NB4 (cell line): ENCODE data around the gene PAK6.

Source experiments
- DNase-seq: peaks from one replicate; pipeline ENCODE4 v3.0.0; 2010; ENCODE audit warnings: low read depth
- H3K4me3 ChIP-seq: one replicate; pipeline ENCODE4 v1.5.1; 2011; ENCODE audit warnings: mild to moderate bottlenecking, low read depth, low read length, moderate library complexity
- MAX ChIP-seq: IDR thresholded peaks from 2 replicates; pipeline ENCODE4 v1.6.1; 2011; ENCODE audit warnings: low read depth, low read length
- MYC ChIP-seq: IDR thresholded peaks from 2 replicates; pipeline ENCODE4 v1.6.1; 2011; ENCODE audit warnings: low read depth, low read length
- POLR2A ChIP-seq: IDR thresholded peaks from 2 replicates; pipeline ENCODE4 v1.6.1; 2011; ENCODE audit warnings: mild to moderate bottlenecking; ENCODE audit not compliant: insufficient read length; ENCODE audit errors: extremely low read depth
- TF ChIP-seq, protein P1 (sequence below): IDR thresholded peaks from one replicate; pipeline ENCODE4 v1.5.1; 2012; ENCODE audit warnings: low read depth, low read length

PAK6 gene

DNA sequence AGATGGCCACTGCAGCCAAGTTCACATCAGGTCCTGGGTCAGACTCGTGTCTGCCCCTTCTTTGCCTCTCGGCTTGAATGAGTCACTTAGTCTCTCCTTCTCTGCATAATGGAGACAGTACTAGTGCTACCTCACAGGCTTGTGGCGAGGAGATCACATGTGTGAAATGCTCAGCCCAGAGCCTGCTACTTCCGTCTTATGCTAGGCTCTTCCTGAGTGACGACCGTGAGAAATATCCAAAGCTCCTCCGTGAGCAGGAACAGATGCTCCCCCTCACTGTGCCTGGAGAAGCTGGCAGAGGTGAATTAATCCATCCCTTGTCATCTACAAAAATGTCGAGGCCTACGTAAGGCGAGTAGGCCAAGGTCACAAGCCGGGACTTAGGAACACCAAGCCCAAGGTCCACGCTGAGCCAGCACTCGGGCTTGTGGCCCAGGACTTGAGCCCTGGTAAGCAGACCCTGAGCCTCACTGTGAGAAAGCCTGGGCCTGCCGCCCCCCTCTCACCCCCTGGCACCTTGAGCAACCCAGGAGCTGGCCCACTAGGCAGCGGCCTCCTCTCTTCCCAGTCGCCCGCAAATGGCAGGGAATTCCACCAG, 17.9 kb downstream of the PAK6 start:
- DNase-seq, result no peak
- TF ChIP-seq, protein P1, sequence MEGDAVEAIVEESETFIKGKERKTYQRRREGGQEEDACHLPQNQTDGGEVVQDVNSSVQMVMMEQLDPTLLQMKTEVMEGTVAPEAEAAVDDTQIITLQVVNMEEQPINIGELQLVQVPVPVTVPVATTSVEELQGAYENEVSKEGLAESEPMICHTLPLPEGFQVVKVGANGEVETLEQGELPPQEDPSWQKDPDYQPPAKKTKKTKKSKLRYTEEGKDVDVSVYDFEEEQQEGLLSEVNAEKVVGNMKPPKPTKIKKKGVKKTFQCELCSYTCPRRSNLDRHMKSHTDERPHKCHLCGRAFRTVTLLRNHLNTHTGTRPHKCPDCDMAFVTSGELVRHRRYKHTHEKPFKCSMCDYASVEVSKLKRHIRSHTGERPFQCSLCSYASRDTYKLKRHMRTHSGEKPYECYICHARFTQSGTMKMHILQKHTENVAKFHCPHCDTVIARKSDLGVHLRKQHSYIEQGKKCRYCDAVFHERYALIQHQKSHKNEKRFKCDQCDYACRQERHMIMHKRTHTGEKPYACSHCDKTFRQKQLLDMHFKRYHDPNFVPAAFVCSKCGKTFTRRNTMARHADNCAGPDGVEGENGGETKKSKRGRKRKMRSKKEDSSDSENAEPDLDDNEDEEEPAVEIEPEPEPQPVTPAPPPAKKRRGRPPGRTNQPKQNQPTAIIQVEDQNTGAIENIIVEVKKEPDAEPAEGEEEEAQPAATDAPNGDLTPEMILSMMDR, result no peak
- no peak for TF ChIP-seq POLR2A
- TF ChIP-seq MYC, result no peak
- no peak for TF ChIP-seq MAX
- H3K4me3 ChIP-seq, result no peak overlapping the region

DNA sequence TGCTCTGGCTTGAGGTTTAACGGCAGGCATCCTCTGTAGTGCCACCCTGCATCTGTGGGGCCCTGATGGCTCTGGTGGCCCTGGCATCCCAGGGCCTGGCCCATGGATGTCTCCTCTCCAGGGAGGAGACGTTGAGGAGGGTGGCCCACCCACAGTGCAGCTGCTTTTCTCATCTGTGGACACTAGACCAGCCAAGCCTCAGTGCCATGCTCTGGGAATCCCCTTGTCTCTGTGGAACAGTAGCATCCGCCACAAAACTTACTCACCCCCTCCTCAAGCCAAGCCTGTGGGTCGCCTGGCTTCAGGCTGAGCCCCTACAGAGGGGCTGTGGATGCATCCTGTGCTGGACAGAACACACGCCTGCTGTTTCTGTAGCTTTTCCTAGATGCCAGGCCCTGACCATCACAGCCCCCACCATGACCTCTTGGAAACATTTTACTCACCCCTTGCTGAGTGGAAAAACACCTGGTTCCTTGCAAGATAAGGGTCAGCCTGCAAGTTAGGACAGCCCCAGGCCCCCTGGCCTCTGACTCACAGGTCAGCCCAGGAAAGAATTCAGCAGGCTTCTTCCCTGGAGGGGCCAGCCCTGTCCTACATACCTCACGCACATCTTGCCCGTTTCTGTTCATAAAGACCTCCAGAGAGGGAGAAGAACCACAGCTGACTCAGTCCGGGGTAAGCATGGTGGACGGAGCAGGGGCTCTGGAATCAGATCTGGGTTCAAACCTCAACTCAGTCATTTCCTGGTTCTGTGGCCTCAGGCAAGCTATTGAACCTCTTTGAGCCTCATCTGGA, 19.0 kb downstream of the PAK6 start:
- no peak overlapping the region for H3K4me3 ChIP-seq
- DNase-seq, result no peak
- TF ChIP-seq MYC, result no peak
- no peak for TF ChIP-seq POLR2A
- TF ChIP-seq, protein P1, result no peak
- no peak for TF ChIP-seq MAX

- no peak overlapping the region for H3K4me3 ChIP-seq
- TF ChIP-seq MYC (no peak), POLR2A (no peak), MAX (no peak)
- TF ChIP-seq, protein P1, result no peak
- DNase-seq, result peak; percentile 53
Observed at GRCh38 chr15:40258544-40258943, 19.7 kb downstream of the PAK6 start.

GRCh38 chr15:40259021-40259420, 20.2 kb downstream of the PAK6 start:
- TF ChIP-seq MAX (no peak), POLR2A (no peak), MYC (no peak)
- TF ChIP-seq, protein P1, result no peak
- no peak overlapping the region for H3K4me3 ChIP-seq
- DNase-seq, result no peak

GRCh38 chr15:40263024-40263754, 24.3 kb downstream of the PAK6 start:
- no peak overlapping the region for H3K4me3 ChIP-seq
- DNase-seq, result no peak
- TF ChIP-seq POLR2A, result no peak
- TF ChIP-seq, protein P1, result no peak
- no peak for TF ChIP-seq MYC
- no peak for TF ChIP-seq MAX
